Endothelial cell of umbilical vein (primary cell): ENCODE data around the gene SEC14L6. TPM values are rescaled to one million over a fixed set of nuclear protein-coding genes. Genes with fewer than 3 reads are reported as not detected.

Experiments
- BruUV-seq: library from RNA; stranded (reverse); fragments of 400-500 nt; replicated peaks from 2 replicates; lab custom pipeline; 2021; lab: Mats Ljungman, UMichigan
- CTCF ChIA-PET: fragments of 300-600, 350-600 bp; sonication (Branson Sonifier 250); formaldehyde crosslinking; loops from one replicate; lab custom pipeline; 2021; ENCODE audit warnings: antibody characterized with exemption, inconsistent platforms; lab: Charles Lee
- POLR2A ChIA-PET: fragments of 300-600, 350-600 bp; sonication (Branson Sonifier 250); formaldehyde crosslinking; loops from one replicate; lab custom pipeline; 2021; ENCODE audit warnings: antibody characterized with exemption, inconsistent platforms; lab: Charles Lee
- DNase-seq: peaks from one replicate; pipeline ENCODE4 v3.0.0-alpha.2; 2011; ENCODE audit warnings: low read depth, low spot score
- FAIRE-seq: peaks from 2 replicates; lab custom pipeline; 2011; peaks lifted over from hg19 to GRCh38; lab: Jason Lieb, UNC
- H2AFZ ChIP-seq: 2 replicates; pipeline ENCODE4 v1.6.0; 2012; ENCODE audit warnings: low read depth, low read length, control low read depth, inconsistent platforms
- H3K27ac ChIP-seq: 2 replicates; pipeline ENCODE4 v1.5.1; 2011; ENCODE audit warnings: low read depth, mild to moderate bottlenecking, control low read depth, low read length, moderate library complexity; ENCODE audit not compliant: insufficient read depth
- H3K27me3 ChIP-seq, 2 experiments: 2 replicates each; pipeline versions ENCODE4 v1.6.0 to v1.6.1; 2011; ENCODE audit warnings: low read length in 2 of 2, mixed read lengths in 1 of 2; ENCODE audit not compliant: control insufficient read depth in 2 of 2, insufficient read depth in 2 of 2
- H3K36me3 ChIP-seq, 2 experiments: 2 replicates in 1 of 2; 3 replicates in 1 of 2; pipeline ENCODE4 v1.5.1; 2011; ENCODE audit warnings: low read length in 2 of 2, mild to moderate bottlenecking in 1 of 2, moderate library complexity in 1 of 2; ENCODE audit not compliant: control insufficient read depth in 2 of 2, insufficient read depth in 2 of 2; ENCODE audit errors: extremely low read depth in 1 of 2
- H3K4me1 ChIP-seq: 3 replicates; pipeline ENCODE4 v1.5.1; 2011; ENCODE audit warnings: mild to moderate bottlenecking, low read length; ENCODE audit not compliant: control insufficient read depth, insufficient read depth; ENCODE audit errors: extremely low read depth
- H3K4me2 ChIP-seq: 2 replicates; pipeline ENCODE4 v1.6.1; 2011; ENCODE audit warnings: low read length, control low read depth, mixed read lengths; ENCODE audit not compliant: insufficient read depth
- H3K4me3 ChIP-seq, 3 experiments: fragments of 200-600 bp in 1 of 3; sonication (generic), shearing (Covaris generic) in 1 of 3; replicated peaks in 1 of 3; 2 replicates each; pipeline ENCODE4 v1.5.1; 2011 to 2016; ENCODE audit warnings: control low read depth in 3 of 3, low read length in 3 of 3, mild to moderate bottlenecking in 2 of 3, inconsistent platforms in 1 of 3, low read depth in 1 of 3, moderate library complexity in 1 of 3; ENCODE audit not compliant: insufficient read depth in 1 of 3
- H3K79me2 ChIP-seq: 2 replicates; pipeline ENCODE4 v1.6.0; 2012; ENCODE audit warnings: low read length, inconsistent platforms; ENCODE audit not compliant: control insufficient read depth, insufficient read depth
- H3K9ac ChIP-seq: replicated peaks from 2 replicates; pipeline ENCODE3; 2011; ENCODE audit warnings: low read length, control low read depth; ENCODE audit not compliant: insufficient read depth; ENCODE audit errors: extremely low read depth
- H3K9me1 ChIP-seq: replicated peaks from 3 replicates; pipeline ENCODE4 v1.6.0; 2011; ENCODE audit warnings: mild to moderate bottlenecking, low read length; ENCODE audit not compliant: control insufficient read depth, insufficient read depth; ENCODE audit errors: extremely low read depth
- H3K9me3 ChIP-seq: replicated peaks from 2 replicates; pipeline ENCODE4 v1.5.1; 2012; ENCODE audit warnings: low read length, inconsistent platforms; ENCODE audit not compliant: control insufficient read depth, insufficient read depth
- H4K20me1 ChIP-seq: replicated peaks from 2 replicates; pipeline ENCODE3; 2011; ENCODE audit warnings: mild to moderate bottlenecking, low read length; ENCODE audit not compliant: control insufficient read depth, insufficient read depth; ENCODE audit errors: extremely low read depth
- CTCF ChIP-seq, 2 donors: IDR thresholded peaks; 1 replicate in 1 of 2; 2 replicates in 1 of 2; pipeline ENCODE4 v1.5.1; 2011; ENCODE audit warnings: low read length in 2 of 2, mild to moderate bottlenecking in 2 of 2, moderate library complexity in 2 of 2, control low read depth in 1 of 2, inconsistent platforms in 1 of 2, low read depth in 1 of 2; ENCODE audit not compliant: insufficient read depth in 1 of 2; ENCODE audit errors: extremely low read depth in 1 of 2
- EZH2 ChIP-seq: IDR thresholded peaks from 2 replicates; pipeline ENCODE4 v1.6.1; 2012; ENCODE audit warnings: borderline replicate concordance, low read depth, mild to moderate bottlenecking, moderate library complexity, low read length, inconsistent platforms; ENCODE audit not compliant: severe bottlenecking
- GATA2 ChIP-seq: IDR thresholded peaks from 2 replicates; pipeline ENCODE4 v1.7.0; 2011; ENCODE audit warnings: low read depth, mild to moderate bottlenecking, moderate library complexity, mixed read lengths, low read length; ENCODE audit not compliant: insufficient read length, insufficient read depth
- JUN ChIP-seq: IDR thresholded peaks from 2 replicates; pipeline ENCODE4 v1.6.1; 2011; ENCODE audit warnings: borderline replicate concordance, low read depth; ENCODE audit not compliant: insufficient read length, insufficient read depth
- MAX ChIP-seq: IDR thresholded peaks from 2 replicates; pipeline ENCODE4 v1.6.1; 2011; ENCODE audit not compliant: insufficient read depth, insufficient read length
- MYC ChIP-seq: IDR thresholded peaks from one replicate; pipeline ENCODE4 v1.6.1; 2011; ENCODE audit warnings: mild to moderate bottlenecking, low read depth, low read length
- POLR2A ChIP-seq: IDR thresholded peaks from 2 replicates; pipeline ENCODE4 v1.6.1; 2012; ENCODE audit warnings: low read depth, mild to moderate bottlenecking, control low read depth, low read length
- POLR2AphosphoS5 ChIP-seq: IDR thresholded peaks from 2 replicates; pipeline ENCODE4 v1.6.1; 2012; ENCODE audit warnings: low read depth, mild to moderate bottlenecking, control low read depth, low read length, moderate library complexity; ENCODE audit not compliant: insufficient read depth
- dilution Hi-C: fragments of 300-500 bp; cut with MboI; formaldehyde crosslinking; loops from one replicate; pipeline ENCODE4 v1.15.0; 2019; ENCODE audit warnings: low sequenced_read_pairs; ENCODE audit not compliant: extremely low pct_ligation_motif_present
- intact Hi-C: fragments of 100-400 bp; cut with micrococcal nuclease; formaldehyde crosslinking; loops from one replicate; pipeline ENCODE4 v1.10.0; 2022
- polyA plus RNA-seq, 4 experiments: library from polyadenylated mRNA; depleted of rRNA in 3 of 4; stranded (reverse) in 3 of 4; unstranded in 1 of 4; fragments of >200 nt; gene quantifications; 2 replicates each; pipeline versions ENCODE4 v1.2.1 to v1.2.3, GENCODE V29; 2011 to 2012; ENCODE audit warnings: missing spikeins in 1 of 4
- total RNA-seq: library from RNA; stranded (reverse); gene quantifications from 2 replicates; pipeline ENCODE4 v1.2.3, GENCODE V29; 2021

Gene SEC14L6
- total and polyA plus RNA-seq, 2 donors (not counting 3 experiments of a cell fraction or from before 2014, with no cell fraction given): 0.04 to 0.15 TPM

GRCh38 chr22:30562366-30562765 lies 15.8 kb upstream of the SEC14L6 start:
- no peaks in the 10 kb centered on the region for H3K36me3 ChIP-seq
- ChIA-PET CTCF (interaction anchor here (0.9 to 1.4 kb wide), 3 partner anchors 27 to 193 kb away, joined by 4 to 7 read pairs (median 4); no protein-coding TSS in a partner anchor), POLR2A (interaction anchor here (0.7 kb wide), 1 partner anchor 32 kb away, joined by 3 read pairs; no protein-coding TSS in a partner anchor)
- H3K9ac ChIP-seq: no peak overlapping the region
- no peaks in the 10 kb centered on the region for H3K9me3 ChIP-seq
- dilution Hi-C loops (no loop called here), intact Hi-C loops (no loop called here)
- H3K79me2 ChIP-seq: no peaks in the 10 kb centered on the region
- H3K4me2 ChIP-seq: no peak overlapping the region
- H3K27me3 ChIP-seq: peaks cover 0 to 1% of the 10 kb centered on the region in 2 experiments
- H3K4me1 ChIP-seq: no peaks in the 10 kb centered on the region
- H2AFZ ChIP-seq: no peak overlapping the region
- TF ChIP-seq POLR2A (no peak), MAX (no peak), CTCF (IDR thresholded peaks at IDR 0.05; ENCODE audit: extremely low read depth in 1 of 2, insufficient read depth in 1 of 2, low read depth in 1 of 2, low read length in 2 of 2) (no peak), POLR2AphosphoS5 (no peak), EZH2 (no peak), JUN (no peak), GATA2 (no peak), MYC (no peak)
- no peaks in the 10 kb centered on the region for H3K9me1 ChIP-seq
- no peak for FAIRE-seq
- no peaks in the 10 kb centered on the region for H4K20me1 ChIP-seq
- no peak overlapping the region for H3K27ac ChIP-seq
- no peak overlapping the region for H3K4me3 ChIP-seq
- DNase-seq: no peak
- no TSS peak for BruUV-seq
